Adrenal gland (tissue), 5 donors: ENCODE results near the gene CD24.

Experiments used
- CTCF ChIP-seq, 6 experiments: fragments of 450-650 bp in 4 of 6; fragments of 200-600 bp in 2 of 6; sonication (generic) in 1 of 6; IDR thresholded peaks; 1 replicate in 5 of 6; 2 replicates in 1 of 6; pipeline versions ENCODE4 v1.5.1 to v1.8.0; 2016 to 2021; ENCODE audit warnings: antibody characterized with exemption in 6 of 6, mild to moderate bottlenecking in 2 of 6, moderate library complexity in 1 of 6
- POLR2A ChIP-seq, 2 donors: fragments of 450-650 bp; IDR thresholded peaks; one replicate each; pipeline ENCODE4 v1.6.1; 2017; ENCODE audit warnings: antibody characterized with exemption in 2 of 2, mild to moderate bottlenecking in 2 of 2, moderate library complexity in 1 of 2
- donor health status: DM: no; HTN: no; CAD: no.

DNA sequence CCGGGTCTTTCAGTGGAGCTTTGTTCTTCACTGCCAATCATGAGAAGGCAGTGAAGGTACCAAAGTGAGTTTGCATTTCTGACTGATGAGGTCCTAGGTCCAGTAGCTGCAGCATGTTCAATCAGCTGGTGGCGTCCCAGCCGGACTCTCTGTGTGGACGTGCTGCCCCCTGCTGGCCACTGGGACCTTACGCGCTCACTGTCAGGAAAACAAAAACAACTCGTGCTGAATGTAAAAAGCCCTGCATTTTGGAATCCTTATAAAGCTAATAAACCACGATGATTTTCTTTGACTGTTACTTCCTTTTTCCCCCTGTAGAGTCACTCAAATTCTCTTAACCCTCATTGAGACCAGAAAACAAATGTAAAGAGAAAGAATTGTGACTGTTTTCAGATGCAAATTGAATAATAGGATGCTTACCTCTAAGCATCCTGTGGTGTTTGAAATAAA, 4.9 kb upstream of the CD24 start:
- TF ChIP-seq CTCF (IDR thresholded peaks at IDR 0.05) (peak; percentile 82 to 97 (median 89)), POLR2A (IDR thresholded peaks at IDR 0.05) (no peak)
